Measurements from ENCODE around the gene MPHOSPH8. TPM values are rescaled to one million over a fixed set of nuclear protein-coding genes. Genes with fewer than 3 reads are reported as not detected.

MPHOSPH8 gene
- total RNA-seq, 1 experiment from 2014 or later = 29.1 TPM

DNA sequence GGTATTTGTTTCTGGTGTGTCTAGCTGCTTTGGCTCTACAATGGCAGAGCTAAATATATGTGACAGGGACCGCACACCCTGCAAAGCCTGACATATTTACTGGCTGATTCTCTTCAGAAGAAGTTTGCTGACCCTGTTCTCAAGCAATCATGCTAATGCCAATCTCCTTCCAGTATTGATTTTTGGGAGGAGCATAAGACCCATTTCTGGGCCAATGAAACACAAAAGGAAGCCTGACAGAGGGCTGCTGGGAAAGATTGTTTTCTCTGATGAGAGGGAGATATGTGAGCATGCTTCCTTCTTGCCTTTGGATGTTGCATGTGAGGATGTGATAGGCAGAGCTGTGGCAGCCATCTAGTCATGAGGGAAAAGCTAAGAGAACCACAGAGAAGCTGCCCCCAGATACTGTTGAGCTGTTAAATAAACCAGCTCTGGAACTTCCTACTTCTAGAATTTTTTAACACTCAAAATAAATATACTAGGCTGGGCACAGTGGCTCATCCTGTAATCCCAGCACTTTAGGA lies 40.7 kb upstream of the MPHOSPH8 start:
- DNase-seq (ENCODE audit: low spot score) = no peak
- no TSS peak for BruUV-seq (replicated peaks)
- Histone ChIP-seq H3K9me3 (ENCODE audit: low read depth, low read length, poor library complexity, severe bottlenecking) (no peaks in the 10 kb centered on the region), H3K27ac (ENCODE audit: low read depth, low read length, poor library complexity, severe bottlenecking) (no peak overlapping the region), H3K36me3 (ENCODE audit: insufficient read depth, low read length, poor library complexity, severe bottlenecking) (no peaks in the 10 kb centered on the region), H3K4me1 (ENCODE audit: insufficient read depth, low read length, poor library complexity, severe bottlenecking) (no peaks in the 10 kb centered on the region), H3K4me3 (ENCODE audit: low read depth, low read length, poor library complexity, severe bottlenecking) (no peak overlapping the region), H3K27me3 (replicated peaks; ENCODE audit: insufficient read depth, low read depth, low read length, poor library complexity) (no peaks in the 10 kb centered on the region)
- ChIA-PET CTCF (no interaction called here), POLR2A (ENCODE audit: low non-redundant PET) (no interaction called here)
- intact Hi-C loops (cut with micrococcal nuclease; ENCODE audit: unreplicated experiment) = no loop called here
- no peak for TF ChIP-seq CTCF (conservative IDR thresholded peaks at IDR 0.05; ENCODE audit: low read depth, low read length)
- TF ChIP-seq EZH2 (IDR thresholded peaks at IDR 0.05; ENCODE audit: borderline replicate concordance, low read depth, low read length, poor library complexity, severe bottlenecking) = no peak

DNA sequence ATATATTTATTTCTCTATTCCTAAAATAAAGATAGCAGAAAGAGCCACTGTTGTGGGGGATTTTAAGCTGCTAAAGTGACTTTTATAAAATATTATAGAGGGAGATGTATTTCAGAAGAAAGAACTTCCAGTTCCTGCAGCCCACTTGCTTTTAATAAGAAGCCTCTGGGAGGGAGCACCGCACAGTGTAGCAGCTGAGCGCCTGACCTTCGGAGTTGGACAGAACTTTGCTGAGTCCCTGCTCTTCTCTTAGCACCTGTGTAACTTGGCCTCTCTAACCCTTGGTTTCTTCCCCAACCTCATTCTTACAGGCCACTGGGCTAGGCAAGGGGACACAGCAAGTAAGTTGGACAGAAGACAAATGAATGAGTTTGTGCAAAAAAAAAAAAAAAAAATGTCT lies 37.4 kb upstream of the MPHOSPH8 start:
- CTCF ChIA-PET = interaction anchor here (1.1 kb wide), 1 partner anchor 8 kb away, joined by 3 read pairs; no protein-coding TSS in a partner anchor
- Histone ChIP-seq H3K27me3 (replicated peaks; ENCODE audit: insufficient read depth, low read depth, low read length, poor library complexity) (no peaks in the 10 kb centered on the region), H3K9me3 (ENCODE audit: low read depth, low read length, poor library complexity, severe bottlenecking) (no peaks in the 10 kb centered on the region), H3K4me1 (ENCODE audit: insufficient read depth, low read length, poor library complexity, severe bottlenecking) (no peaks in the 10 kb centered on the region), H3K4me3 (ENCODE audit: low read depth, low read length, poor library complexity, severe bottlenecking) (no peak overlapping the region), H3K27ac (ENCODE audit: low read depth, low read length, poor library complexity, severe bottlenecking) (no peak overlapping the region), H3K36me3 (ENCODE audit: insufficient read depth, low read length, poor library complexity, severe bottlenecking) (no peaks in the 10 kb centered on the region)
- intact Hi-C loops (cut with micrococcal nuclease; ENCODE audit: unreplicated experiment) = no loop called here
- POLR2A ChIA-PET (ENCODE audit: low non-redundant PET) = no interaction called here
- TF ChIP-seq CTCF (conservative IDR thresholded peaks at IDR 0.05; ENCODE audit: low read depth, low read length) = no peak
- no peak for TF ChIP-seq EZH2 (IDR thresholded peaks at IDR 0.05; ENCODE audit: borderline replicate concordance, low read depth, low read length, poor library complexity, severe bottlenecking)
- no TSS peak for BruUV-seq (replicated peaks)
- DNase-seq (ENCODE audit: low spot score) = no peak

- no peak overlapping the region for H3K4me3 ChIP-seq (ENCODE audit: low read depth, low read length, poor library complexity, severe bottlenecking)
- ChIA-PET POLR2A (ENCODE audit: low non-redundant PET) (no interaction called here), CTCF (no interaction called here)
- TF ChIP-seq EZH2 (IDR thresholded peaks at IDR 0.05; ENCODE audit: borderline replicate concordance, low read depth, low read length, poor library complexity, severe bottlenecking) = no peak
- no peak for TF ChIP-seq CTCF (conservative IDR thresholded peaks at IDR 0.05; ENCODE audit: low read depth, low read length)
- no TSS peak for BruUV-seq (replicated peaks)
- H3K27ac ChIP-seq (ENCODE audit: low read depth, low read length, poor library complexity, severe bottlenecking) = no peak overlapping the region
- intact Hi-C loops (cut with micrococcal nuclease; ENCODE audit: unreplicated experiment) = no loop called here
- H3K27me3 ChIP-seq (replicated peaks; ENCODE audit: insufficient read depth, low read depth, low read length, poor library complexity) = no peaks in the 10 kb centered on the region
- no peaks in the 10 kb centered on the region for H3K4me1 ChIP-seq (ENCODE audit: insufficient read depth, low read length, poor library complexity, severe bottlenecking)
- H3K9me3 ChIP-seq (ENCODE audit: low read depth, low read length, poor library complexity, severe bottlenecking) = no peaks in the 10 kb centered on the region
- DNase-seq (ENCODE audit: low spot score) = no peak
- H3K36me3 ChIP-seq (ENCODE audit: insufficient read depth, low read length, poor library complexity, severe bottlenecking) = no peaks in the 10 kb centered on the region
Observed at GRCh38 chr13:19596960-19597361, 36.5 kb upstream of the MPHOSPH8 start.

Measured in A673 (cell line).